Muscle of leg (tissue), 11 donors: ENCODE results near the gene MAP2K3. TPM values are rescaled to one million over a fixed set of nuclear protein-coding genes. Genes with fewer than 3 reads are reported as not detected.
"Not testable (repeated sequence)": the region's sequence is repeated elsewhere in the genome, so short reads cannot be mapped to it uniquely, and the experiment has no call there.

ENCODE experiments used
- DNase-seq: peaks from one replicate; pipeline ENCODE4 v3.0.0; 2013
- H3K27ac ChIP-seq: one replicate; pipeline ENCODE4 v1.5.1; 2013; ENCODE audit warnings: mild to moderate bottlenecking, low read length, control low read depth
- H3K27me3 ChIP-seq: one replicate; pipeline ENCODE4 v1.6.1; 2013; ENCODE audit warnings: low read length; ENCODE audit not compliant: control insufficient read depth, insufficient read depth
- H3K36me3 ChIP-seq: one replicate; pipeline ENCODE4 v1.6.1; 2013; ENCODE audit warnings: low read length; ENCODE audit not compliant: control insufficient read depth, insufficient read depth
- H3K4me1 ChIP-seq: one replicate; pipeline ENCODE4 v1.6.1; 2013; ENCODE audit warnings: low read length; ENCODE audit not compliant: control insufficient read depth, insufficient read depth
- H3K4me3 ChIP-seq: one replicate; pipeline ENCODE4 v1.5.1; 2013; ENCODE audit warnings: low read length, control low read depth
- H3K9me3 ChIP-seq: replicated peaks from 2 replicates; pipeline ENCODE4 v1.6.1; 2013; ENCODE audit warnings: low read depth, low read length; ENCODE audit not compliant: control insufficient read depth
- WGBS: methylation state at CpG from one replicate; pipeline ENCODE4 v1.1.5; 2013; ENCODE audit warnings: missing lambda C conversion rate; ENCODE audit not compliant: insufficient coverage; 5-methylcytosine and 5-hydroxymethylcytosine counted together
- polyA plus RNA-seq, 8 donors: library from polyadenylated mRNA; unstranded; fragments of 120-200 nt; gene quantifications; one replicate each; pipeline versions ENCODE4 v1.2.1 to v1.2.3, GENCODE V29; 2013; ENCODE audit warnings: inconsistent platforms in 1 of 8, low replicate concordance in 1 of 8; ENCODE audit not compliant: insufficient read length in 8 of 8, insufficient read depth in 1 of 8
- total RNA-seq: library from RNA; stranded (reverse); fragments of 120-200 nt; gene quantifications from one replicate; pipeline ENCODE4 v1.2.4, GENCODE V29; 2013

The MAP2K3 gene
- total and polyA plus RNA-seq, 9 donors, result 10.9 to 35.3 (median 24.6) TPM

DNA sequence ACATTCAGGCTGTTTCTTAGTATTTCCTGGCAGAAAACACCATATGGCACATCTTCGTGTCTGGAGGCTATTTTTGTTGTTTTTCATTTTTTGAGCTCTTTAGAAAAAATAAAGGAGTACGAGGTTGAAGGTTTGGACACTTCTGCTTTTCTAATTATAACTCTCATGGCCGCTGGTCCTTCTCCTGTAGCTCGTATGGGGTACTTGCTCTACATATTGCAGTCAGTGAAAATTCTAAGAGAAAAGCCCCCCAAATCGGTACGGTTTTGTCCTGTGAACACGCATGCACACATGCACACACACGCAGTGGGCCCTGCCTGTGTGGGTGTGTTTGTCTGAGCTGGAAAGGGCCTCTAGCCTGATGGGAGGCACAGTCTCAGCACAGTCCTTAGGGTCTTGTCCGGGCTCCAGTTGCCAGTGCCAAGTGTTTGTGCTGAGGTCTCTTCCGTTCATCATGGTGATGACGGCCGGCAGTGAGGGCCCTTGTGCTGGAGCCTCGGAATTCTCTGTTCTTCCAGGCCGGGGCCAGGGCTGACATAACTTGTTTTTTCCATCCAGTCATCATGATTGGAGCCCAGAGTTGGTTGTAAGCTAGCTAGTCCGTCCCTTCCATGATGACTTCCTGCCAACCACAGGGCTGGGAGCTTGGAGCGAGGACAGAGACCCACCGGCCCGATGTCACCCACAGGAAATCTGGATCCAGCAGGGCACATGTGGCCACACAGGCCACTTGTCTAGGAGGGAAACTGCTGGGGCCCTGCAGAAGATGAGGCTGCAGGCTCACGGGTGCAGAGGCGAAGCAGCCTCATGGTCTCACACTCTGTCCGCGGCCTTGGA is 26.5 kb downstream of the MAP2K3 start:
- not testable (repeated sequence) for H3K36me3 ChIP-seq, H3K4me1 ChIP-seq, H3K9me3 ChIP-seq, H3K4me3 ChIP-seq, H3K27me3 ChIP-seq
- DNase-seq, result peak; percentile 84
- H3K27ac ChIP-seq, result peak overlapping the region; percentile 80
- 16% methylated on average over 4 of the region's 22 CpGs for WGBS

DNA sequence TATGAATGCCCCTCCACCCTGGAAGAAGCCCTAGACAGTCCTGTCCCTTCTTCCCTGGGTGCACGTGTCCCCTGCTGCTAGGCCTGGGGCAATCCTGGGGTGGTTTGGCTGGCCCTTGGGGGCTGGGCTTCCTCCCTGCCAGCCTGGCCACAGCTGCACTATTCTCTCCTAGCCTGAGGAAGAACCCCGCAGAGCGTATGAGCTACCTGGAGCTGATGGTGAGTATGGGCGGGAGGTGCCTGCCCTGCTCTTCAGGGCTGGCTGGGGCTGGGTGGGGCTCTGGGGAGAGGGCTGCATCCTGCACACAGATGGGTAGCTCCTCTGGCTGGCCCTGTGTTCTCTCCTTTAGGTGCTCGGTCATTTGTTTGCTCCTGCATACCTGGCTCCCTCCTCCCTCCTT is 28.8 kb downstream of the MAP2K3 start:
- 100% methylated on average over 4 of the region's 5 CpGs for WGBS
- H3K4me1 ChIP-seq, result peaks cover 5% of the 10 kb centered on the region
- peaks cover 9% of the 10 kb centered on the region for H3K36me3 ChIP-seq
- peaks cover 4% of the 10 kb centered on the region for H3K9me3 ChIP-seq
- no peak for DNase-seq
- no peaks in the 10 kb centered on the region for H3K27me3 ChIP-seq
- H3K27ac ChIP-seq, result no peak overlapping the region
- H3K4me3 ChIP-seq, result no peak overlapping the region

DNA sequence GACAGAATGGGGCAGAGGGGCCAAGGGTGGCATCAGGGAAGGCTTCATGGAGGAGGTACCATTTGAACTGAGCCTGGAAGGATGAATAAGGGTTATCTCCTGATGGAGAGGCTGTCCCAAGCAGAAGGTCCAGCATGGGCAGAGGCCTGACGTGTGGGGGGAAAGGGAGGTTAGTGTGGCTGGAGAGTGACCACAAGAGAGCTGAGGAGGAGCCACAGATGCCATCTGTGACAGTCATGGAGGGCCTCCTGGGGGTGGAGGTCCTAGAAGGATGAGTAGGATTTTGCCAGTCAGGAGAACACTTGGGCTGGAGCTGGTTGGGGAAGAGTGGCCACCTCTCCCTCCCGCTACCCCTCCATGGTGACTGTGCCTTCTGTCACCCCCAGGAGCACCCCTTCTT is 29.2 kb downstream of the MAP2K3 start:
- not testable (repeated sequence) for H3K27ac ChIP-seq

DNA sequence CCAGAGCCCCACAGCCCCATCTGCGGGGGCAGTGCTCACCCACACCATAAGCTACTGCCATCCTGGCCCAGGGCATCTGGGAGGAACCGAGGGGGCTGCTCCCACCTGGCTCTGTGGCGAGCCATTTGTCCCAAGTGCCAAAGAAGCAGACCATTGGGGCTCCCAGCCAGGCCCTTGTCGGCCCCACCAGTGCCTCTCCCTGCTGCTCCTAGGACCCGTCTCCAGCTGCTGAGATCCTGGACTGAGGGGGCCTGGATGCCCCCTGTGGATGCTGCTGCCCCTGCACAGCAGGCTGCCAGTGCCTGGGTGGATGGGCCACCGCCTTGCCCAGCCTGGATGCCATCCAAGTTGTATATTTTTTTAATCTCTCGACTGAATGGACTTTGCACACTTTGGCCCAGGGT is 29.8 kb downstream of the MAP2K3 start:
- not testable (repeated sequence) for DNase-seq, H3K36me3 ChIP-seq, H3K27me3 ChIP-seq, H3K4me3 ChIP-seq, H3K9me3 ChIP-seq, H3K4me1 ChIP-seq, H3K27ac ChIP-seq
- WGBS, result 65% methylated on average over 5 of the region's 7 CpGs

More for the DNA sequence above, 29.2 kb downstream of the MAP2K3 start:
- H3K27me3 ChIP-seq, H3K9me3 ChIP-seq, H3K36me3 ChIP-seq, H3K4me3 ChIP-seq, DNase-seq, H3K4me1 ChIP-seq: not testable (repeated sequence)
- WGBS, result no CpG with 5 or more reads among the region's 2 CpGs

DNA sequence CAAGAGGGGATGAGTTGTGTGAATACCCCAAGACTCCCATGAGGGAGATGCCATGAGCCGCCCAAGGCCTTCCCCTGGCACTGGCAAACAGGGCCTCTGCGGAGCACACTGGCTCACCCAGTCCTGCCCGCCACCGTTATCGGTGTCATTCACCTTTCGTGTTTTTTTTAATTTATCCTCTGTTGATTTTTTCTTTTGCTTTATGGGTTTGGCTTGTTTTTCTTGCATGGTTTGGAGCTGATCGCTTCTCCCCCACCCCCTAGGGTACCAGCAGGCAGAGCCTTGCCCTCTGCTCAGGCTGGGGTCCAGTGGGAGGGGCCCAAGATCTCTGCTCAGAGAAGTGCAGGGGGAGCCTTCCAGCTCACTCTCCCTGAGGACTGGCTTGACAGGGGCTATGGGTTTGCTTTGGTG is 30.2 kb downstream of the MAP2K3 start:
- not testable (repeated sequence) for H3K27ac ChIP-seq, H3K27me3 ChIP-seq, H3K4me1 ChIP-seq, H3K36me3 ChIP-seq, H3K9me3 ChIP-seq, H3K4me3 ChIP-seq, DNase-seq
- WGBS, result 92% methylated on average over 2 of the region's 7 CpGs

DNA sequence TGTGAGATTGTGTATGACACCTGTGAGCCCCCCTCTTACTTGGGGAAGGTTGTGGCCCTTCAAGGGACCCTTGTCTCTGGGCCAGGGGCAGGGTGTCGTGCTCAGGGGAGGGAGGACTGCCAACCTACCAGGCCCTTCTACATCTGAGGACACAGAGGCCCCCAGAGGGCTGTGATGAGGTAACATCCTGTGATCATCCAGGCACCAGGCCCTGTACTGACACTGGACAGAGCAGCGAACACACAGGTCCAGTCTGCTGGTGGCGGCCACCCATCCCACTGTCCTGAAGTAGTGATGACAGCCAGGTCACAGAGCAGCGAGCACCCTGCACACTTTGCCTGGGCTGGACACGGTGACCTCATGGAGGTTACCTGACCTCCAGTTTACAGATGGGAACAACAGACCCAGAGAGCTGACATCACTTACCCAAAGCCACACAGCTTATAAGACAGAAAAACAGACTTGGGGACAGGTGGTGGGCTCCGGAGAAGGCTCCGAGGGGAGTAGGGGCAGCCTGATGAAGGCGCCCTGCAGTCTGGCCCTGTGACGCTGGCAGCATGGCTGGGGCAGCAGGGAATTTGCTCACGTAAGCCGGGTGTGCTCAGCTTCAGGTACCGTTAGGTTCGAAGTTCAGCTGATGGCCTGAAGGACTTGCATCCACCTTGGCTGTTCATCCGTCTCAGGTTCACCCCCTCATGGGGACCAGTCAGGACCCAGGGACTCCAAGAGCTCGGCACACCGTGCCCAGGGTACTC is 30.9 kb downstream of the MAP2K3 start:
- not testable (repeated sequence) for DNase-seq

DNA sequence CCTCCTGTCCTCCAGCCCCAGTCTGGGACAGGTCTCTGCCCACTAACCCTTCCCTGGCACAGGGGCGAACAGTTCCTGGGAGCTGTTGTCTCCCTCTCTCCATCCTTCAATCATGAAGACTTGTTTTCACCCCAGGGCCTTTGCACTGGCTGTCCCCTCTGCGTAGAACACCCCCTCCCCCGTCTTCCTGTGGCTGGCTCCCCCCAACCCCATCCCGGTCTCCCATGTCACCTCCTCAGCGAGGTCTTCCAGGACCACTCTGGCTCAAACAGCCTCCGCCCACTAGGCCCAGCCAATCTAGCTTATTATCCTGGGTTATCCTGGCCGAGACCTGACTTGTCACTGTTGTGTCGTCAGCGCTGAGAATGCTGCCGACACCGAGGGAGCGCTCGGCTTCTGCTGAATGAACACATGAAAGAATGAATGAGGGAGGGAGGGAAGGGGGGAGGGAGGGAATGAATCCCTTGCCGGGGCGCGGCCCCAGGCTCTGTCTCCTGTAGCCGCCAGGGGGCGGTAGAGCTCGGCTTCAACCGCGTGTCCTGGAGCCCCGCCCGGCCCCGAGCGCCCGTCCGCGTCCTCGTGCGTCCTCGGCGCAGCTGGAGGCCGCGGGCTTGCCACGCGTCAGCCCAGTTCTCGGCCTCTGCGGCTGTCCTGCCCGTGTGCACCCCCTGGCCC is 31.8 kb downstream of the MAP2K3 start:
- 45% methylated on average over 4 of the region's 39 CpGs for WGBS
- not testable (repeated sequence) for H3K9me3 ChIP-seq, DNase-seq, H3K36me3 ChIP-seq, H3K4me3 ChIP-seq, H3K4me1 ChIP-seq, H3K27ac ChIP-seq, H3K27me3 ChIP-seq

More for the DNA sequence above, 30.9 kb downstream of the MAP2K3 start:
- H3K27me3 ChIP-seq, H3K9me3 ChIP-seq, H3K4me3 ChIP-seq, H3K36me3 ChIP-seq, H3K27ac ChIP-seq, H3K4me1 ChIP-seq: not testable (repeated sequence)
- WGBS, result 88% methylated on average over 4 of the region's 16 CpGs

DNA sequence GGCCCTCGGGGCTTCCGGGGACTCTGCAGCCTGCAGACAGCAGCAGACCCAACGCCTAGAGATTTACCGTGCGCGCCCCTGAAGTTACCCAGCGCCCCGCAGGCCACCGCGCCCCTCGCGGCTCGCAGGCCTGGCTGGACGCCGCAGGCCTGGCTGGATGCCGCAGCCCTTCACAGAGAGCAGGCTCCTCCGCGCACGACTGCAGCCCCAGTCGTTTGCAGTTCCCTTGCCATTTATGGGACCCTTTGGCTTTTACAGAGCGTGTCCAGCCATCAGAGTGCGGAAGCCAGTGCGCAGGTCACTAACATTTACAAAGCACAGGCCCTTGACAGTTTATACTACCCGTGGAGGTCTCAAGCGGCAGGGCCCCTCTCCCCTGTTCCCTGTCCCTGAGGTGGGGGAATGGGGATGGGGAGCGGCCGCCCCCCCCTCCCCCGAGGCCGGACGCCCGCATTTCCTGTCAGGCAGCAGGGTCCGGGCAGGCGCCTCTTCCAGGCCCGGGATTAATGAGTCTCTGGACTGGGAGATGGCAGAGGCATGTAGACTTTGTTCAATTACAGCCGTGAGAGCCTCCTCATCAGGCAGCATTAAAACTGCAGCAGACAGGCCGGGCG is 32.5 kb downstream of the MAP2K3 start:
- H3K36me3 ChIP-seq, H3K4me1 ChIP-seq, H3K4me3 ChIP-seq, H3K9me3 ChIP-seq, H3K27ac ChIP-seq, H3K27me3 ChIP-seq: not testable (repeated sequence)
- WGBS, result under 1% methylated on average over 15 of the region's 37 CpGs
- peak; percentile 60 for DNase-seq

DNA sequence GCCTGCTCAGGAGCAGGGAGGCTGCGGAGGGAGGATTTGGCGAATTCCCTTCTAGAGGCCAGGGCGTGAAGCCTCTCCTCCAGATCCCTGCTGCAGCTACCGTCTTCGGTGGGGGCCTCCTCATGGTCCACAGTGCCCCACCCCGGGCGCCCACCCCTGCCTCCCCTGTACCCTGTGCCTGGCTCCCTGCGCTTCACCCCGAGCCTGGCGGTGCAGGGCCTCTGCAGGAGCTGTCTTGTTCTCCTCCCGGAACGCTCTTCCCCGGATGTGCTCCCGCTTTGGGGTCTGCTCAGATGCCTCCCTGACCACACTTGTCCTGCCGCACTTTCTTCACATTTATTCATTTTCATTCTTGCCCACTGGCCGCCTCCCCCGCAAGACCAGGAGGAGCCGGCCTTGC is 33.3 kb downstream of the MAP2K3 start:
- 78% methylated on average over 14 of the region's 18 CpGs for WGBS
- DNase-seq, H3K27ac ChIP-seq, H3K4me3 ChIP-seq, H3K9me3 ChIP-seq, H3K4me1 ChIP-seq, H3K36me3 ChIP-seq, H3K27me3 ChIP-seq: not testable (repeated sequence)

DNA sequence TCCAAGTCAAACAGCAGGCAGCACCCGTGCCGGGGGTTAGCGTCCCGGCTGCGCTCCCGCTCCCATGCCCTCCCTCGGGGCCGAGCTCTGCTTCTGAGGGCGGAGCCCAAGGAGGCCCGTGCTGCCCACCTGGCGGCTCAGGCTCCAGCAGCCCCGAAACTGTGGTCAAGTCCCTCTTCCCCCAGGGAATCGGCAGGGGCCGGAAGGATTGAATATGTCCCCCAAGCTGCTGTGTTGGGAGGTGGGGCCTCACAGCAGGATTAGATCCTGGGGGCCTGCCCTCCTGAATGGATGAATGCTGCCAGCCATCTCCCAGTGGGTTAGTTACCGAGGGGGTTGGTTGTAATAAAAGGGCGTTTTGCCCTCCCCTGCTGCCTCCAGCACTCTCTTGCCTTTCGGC is 33.9 kb downstream of the MAP2K3 start:
- Histone ChIP-seq H3K27me3 (peaks cover 1% of the 10 kb centered on the region), H3K36me3 (no peaks in the 10 kb centered on the region), H3K9me3 (no peaks in the 10 kb centered on the region), H3K27ac (no peak overlapping the region), H3K4me1 (no peaks in the 10 kb centered on the region), H3K4me3 (no peak overlapping the region)
- 30% methylated on average over 14 of the region's 17 CpGs for WGBS
- no peak for DNase-seq
